Measurements from ENCODE around the gene MAN2C1.
"Not testable (repeated sequence)": the region's sequence is repeated elsewhere in the genome, so short reads cannot be mapped to it uniquely, and the experiment has no call there.

Gene MAN2C1

GRCh38 chr15:75346796-75347221 is 21.6 kb downstream of the MAN2C1 start, which contains the start of gene NEIL1:
NEIL1 (plus strand) TSS chr15:75347039; CDS start chr15:75348906, 1,867 bp downstream.
- no peak for DNase-seq (ENCODE audit: low read depth, low spot score)

GRCh38 chr15:75343953-75344352 is 24.5 kb downstream of the MAN2C1 start:
- not testable (repeated sequence) for DNase-seq (ENCODE audit: low read depth, low spot score)

- no peak for DNase-seq (ENCODE audit: low read depth, low spot score)
Observed at GRCh38 chr15:75342221-75342620, 26.2 kb downstream of the MAN2C1 start.

- no peak for DNase-seq (ENCODE audit: low read depth, low spot score)
Observed at GRCh38 chr15:75339531-75340240, 28.7 kb downstream of the MAN2C1 start.

- no peak for DNase-seq (ENCODE audit: low read depth, low spot score)
Observed at GRCh38 chr15:75338661-75339240, 29.7 kb downstream of the MAN2C1 start.

- DNase-seq (ENCODE audit: low read depth, low spot score), result peak; percentile 75
Observed at GRCh38 chr15:75335705-75336355, 32.6 kb downstream of the MAN2C1 start, which contains the start of gene COMMD4. COMMD4 (plus strand) TSS chr15:75336063; CDS start chr15:75336090, 27 bp downstream.

GRCh38 chr15:75335313-75335704 is 33.1 kb downstream of the MAN2C1 start:
- no peak for DNase-seq (ENCODE audit: low read depth, low spot score)

GRCh38 chr15:75333654-75334419 is 34.6 kb downstream of the MAN2C1 start:
- not testable (repeated sequence) for DNase-seq (ENCODE audit: low read depth, low spot score)

- DNase-seq (ENCODE audit: low read depth, low spot score), result not testable (repeated sequence)
Observed at GRCh38 chr15:75332093-75332492, 36.3 kb downstream of the MAN2C1 start.

- no peak for DNase-seq (ENCODE audit: low read depth, low spot score)
Observed at GRCh38 chr15:75329571-75329970, 38.8 kb downstream of the MAN2C1 start.

- no peak for DNase-seq (ENCODE audit: low read depth, low spot score)
Observed at GRCh38 chr15:75328493-75329314, 39.7 kb downstream of the MAN2C1 start.

GRCh38 chr15:75327491-75327890 is 40.9 kb downstream of the MAN2C1 start:
- DNase-seq (ENCODE audit: low read depth, low spot score), result no peak

- DNase-seq (ENCODE audit: low read depth, low spot score), result no peak
Observed at GRCh38 chr15:75327005-75327404, 41.4 kb downstream of the MAN2C1 start.

- DNase-seq (ENCODE audit: low read depth, low spot score), result no peak
Observed at GRCh38 chr15:75325922-75326321, 42.5 kb downstream of the MAN2C1 start.

GRCh38 chr15:75321711-75322110 is 46.7 kb downstream of the MAN2C1 start:
- no peak for DNase-seq (ENCODE audit: low read depth, low spot score)

GRCh38 chr15:75319231-75319897 is 49.0 kb downstream of the MAN2C1 start:
- not testable (repeated sequence) for DNase-seq (ENCODE audit: low read depth, low spot score)

- DNase-seq (ENCODE audit: low read depth, low spot score), result no peak
Observed at GRCh38 chr15:75314552-75315290, 53.7 kb downstream of the MAN2C1 start.

GRCh38 chr15:75313116-75313845 is 55.1 kb downstream of the MAN2C1 start:
- DNase-seq (ENCODE audit: low read depth, low spot score), result no peak

GRCh38 chr15:75312548-75312947 is 55.9 kb downstream of the MAN2C1 start:
- DNase-seq (ENCODE audit: low read depth, low spot score), result not testable (repeated sequence)
